NB4 (cell line): ENCODE results near the gene SPARC.
"Not testable (repeated sequence)": the region's sequence is repeated elsewhere in the genome, so short reads cannot be mapped to it uniquely, and the experiment has no call there.

Experiments used
- DNase-seq: peaks from one replicate; pipeline ENCODE4 v3.0.0; 2010; ENCODE audit warnings: low read depth
- H3K4me3 ChIP-seq: one replicate; pipeline ENCODE4 v1.5.1; 2011; ENCODE audit warnings: mild to moderate bottlenecking, low read depth, low read length, moderate library complexity
- CTCF ChIP-seq: IDR thresholded peaks from one replicate; pipeline ENCODE4 v1.5.1; 2012; ENCODE audit warnings: low read depth, low read length
- MAX ChIP-seq: IDR thresholded peaks from 2 replicates; pipeline ENCODE4 v1.6.1; 2011; ENCODE audit warnings: low read depth, low read length
- MYC ChIP-seq: IDR thresholded peaks from 2 replicates; pipeline ENCODE4 v1.6.1; 2011; ENCODE audit warnings: low read depth, low read length
- POLR2A ChIP-seq: IDR thresholded peaks from 2 replicates; pipeline ENCODE4 v1.6.1; 2011; ENCODE audit warnings: mild to moderate bottlenecking; ENCODE audit not compliant: insufficient read length; ENCODE audit errors: extremely low read depth

The SPARC gene

GRCh38 chr5:151706906-151707305 lies 20.2 kb upstream of the SPARC start:
- TF ChIP-seq CTCF (no peak), POLR2A (no peak), MAX (no peak), MYC (no peak)

DNA sequence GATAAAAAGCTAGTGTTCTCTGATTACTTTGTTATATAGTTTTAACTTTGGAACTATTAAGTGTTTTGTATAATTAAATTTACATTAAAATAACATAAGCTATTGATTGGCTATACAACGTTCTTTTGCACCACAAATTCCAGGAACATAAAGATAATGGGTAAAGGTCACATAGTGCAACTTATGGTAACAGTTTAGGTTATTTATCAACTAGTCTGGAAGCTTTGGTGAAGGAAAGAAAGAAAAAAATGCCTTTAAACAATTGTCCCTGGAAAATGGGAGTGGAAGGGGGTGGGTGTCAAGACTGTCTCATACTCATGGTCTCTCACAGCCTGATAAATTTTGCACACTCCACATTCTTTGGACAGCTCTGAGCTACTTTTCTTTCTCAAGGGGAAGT lies 17.1 kb upstream of the SPARC start:
- DNase-seq: no peak
- TF ChIP-seq CTCF (no peak), MAX (no peak), MYC (no peak), POLR2A (no peak)
- H3K4me3 ChIP-seq: no peak overlapping the region

More at GRCh38 chr5:151706906-151707305, 20.2 kb upstream of the SPARC start:
- no peak for DNase-seq
- H3K4me3 ChIP-seq: no peak overlapping the region

DNA sequence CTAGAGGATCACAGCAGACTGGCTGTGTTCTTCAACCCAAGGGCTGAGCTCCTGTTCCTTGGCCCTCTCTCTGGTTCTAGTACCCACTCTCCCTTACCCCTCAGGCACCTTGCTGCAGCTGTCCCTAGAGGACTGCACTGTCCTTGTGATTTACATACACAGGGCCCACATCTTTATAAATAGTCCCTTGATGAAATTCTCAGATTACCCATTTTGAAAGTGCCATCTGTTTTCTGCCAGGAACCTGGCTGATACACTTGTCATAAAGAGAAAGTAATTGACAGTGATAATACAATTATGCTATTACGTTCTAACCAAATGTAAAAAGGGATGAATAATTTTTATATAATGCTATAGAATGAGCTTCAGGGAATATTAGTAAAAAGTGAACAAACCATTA lies 16.5 kb upstream of the SPARC start:
- TF ChIP-seq POLR2A (no peak), MYC (no peak), CTCF (no peak), MAX (no peak)
- no peak for DNase-seq
- H3K4me3 ChIP-seq: no peak overlapping the region

- H3K4me3 ChIP-seq: no peak overlapping the region
- no peak for DNase-seq
- no peak for TF ChIP-seq POLR2A
- no peak for TF ChIP-seq MYC
- no peak for TF ChIP-seq MAX
These were observed 14.1 kb upstream of the SPARC start for GRCh38 chr5:151700820-151701219.

DNA sequence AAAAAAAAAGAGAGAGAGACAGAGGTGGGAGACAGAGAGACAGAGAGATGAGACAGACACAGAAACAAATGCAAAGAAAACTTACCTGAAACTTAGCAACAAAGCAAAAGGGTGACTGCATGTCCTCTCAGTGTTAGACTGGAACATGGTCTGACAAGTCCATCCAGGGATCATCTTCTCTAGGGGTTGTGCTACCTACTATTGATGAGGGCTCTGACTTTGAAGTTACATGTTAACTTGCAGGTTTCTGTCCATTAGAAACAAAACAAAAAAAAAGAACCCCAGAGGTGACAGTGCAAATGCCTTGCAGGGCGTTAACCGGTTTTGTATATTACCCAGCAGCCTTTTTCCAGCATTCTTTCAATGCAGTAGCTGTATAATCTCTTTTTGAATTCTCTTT lies 13.6 kb upstream of the SPARC start:
- H3K4me3 ChIP-seq: no peak overlapping the region
- no peak for DNase-seq
- no peak for TF ChIP-seq MAX
- no peak for TF ChIP-seq POLR2A
- TF ChIP-seq MYC: no peak
- TF ChIP-seq CTCF: no peak

DNA sequence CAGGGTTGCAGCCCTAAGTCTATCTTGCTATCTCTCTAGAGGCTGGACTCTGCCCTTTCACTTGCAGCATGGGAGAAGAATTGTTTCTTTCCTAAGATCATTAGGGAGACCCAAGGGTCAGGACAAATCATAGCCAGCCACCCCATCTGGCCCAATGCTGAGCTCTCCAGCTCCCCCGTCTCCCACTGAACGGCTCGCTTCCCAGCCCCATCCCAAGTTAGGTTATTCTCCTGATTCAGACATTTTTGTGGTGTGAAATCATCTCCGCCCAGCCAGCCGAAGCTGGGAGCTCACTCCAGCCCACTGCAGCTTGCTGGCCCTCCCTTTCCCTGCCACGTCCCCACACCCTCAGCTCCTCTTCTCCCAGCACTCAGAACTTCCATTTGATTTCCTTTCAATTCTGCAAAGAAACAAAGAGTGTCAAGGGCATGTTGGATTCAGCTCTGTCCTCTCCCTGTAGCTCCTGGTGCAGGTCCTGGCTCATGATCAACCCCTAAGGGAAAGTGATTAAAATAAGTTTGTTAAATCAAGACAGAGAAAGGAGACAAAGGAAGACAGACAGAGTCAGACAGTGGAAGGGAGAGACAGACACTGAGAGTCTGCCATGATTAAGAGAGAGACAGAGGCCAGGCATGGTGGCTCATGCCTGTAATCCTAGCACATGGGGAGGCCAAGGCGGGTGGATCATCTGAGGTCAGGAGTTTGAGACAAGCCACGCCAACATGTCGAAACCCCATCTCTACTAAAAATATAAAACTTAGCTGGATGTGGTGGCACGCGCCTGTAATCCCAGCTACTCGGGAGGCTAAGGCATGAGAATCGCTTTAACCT lies 12.6 kb upstream of the SPARC start:
- no peak overlapping the region for H3K4me3 ChIP-seq
- no peak for DNase-seq
- TF ChIP-seq MYC: no peak
- no peak for TF ChIP-seq CTCF
- TF ChIP-seq MAX: no peak
- no peak for TF ChIP-seq POLR2A

GRCh38 chr5:151698081-151698480 lies 11.4 kb upstream of the SPARC start:
- H3K4me3 ChIP-seq, DNase-seq: not testable (repeated sequence)
